Measurements from ENCODE around the gene FZD4.
"Not testable (repeated sequence)": the region's sequence is repeated elsewhere in the genome, so short reads cannot be mapped to it uniquely, and the experiment has no call there.

FZD4 gene

DNA sequence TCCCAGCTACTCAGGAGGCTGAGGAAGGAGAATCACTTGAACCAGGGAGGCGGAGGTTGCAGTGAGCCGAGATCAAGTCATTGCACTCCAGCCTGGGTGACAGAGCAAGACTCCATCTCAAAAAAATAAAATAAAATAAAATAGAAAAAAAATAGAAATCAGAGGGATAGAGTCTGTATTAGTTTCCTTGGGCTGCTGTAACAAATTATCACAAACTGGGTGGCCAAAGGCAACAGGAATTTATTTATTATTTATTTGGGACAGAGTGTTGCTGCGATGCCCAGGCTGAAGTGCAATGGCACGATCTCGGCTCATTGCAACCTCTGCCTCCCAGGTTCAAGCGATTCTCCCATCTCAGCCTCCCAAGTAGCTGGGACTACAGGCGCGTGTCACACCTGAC lies 11.7 kb downstream of the FZD4 start:
- H3K36me3 ChIP-seq (ENCODE audit: control insufficient read depth, low read depth, low read length); H3K27ac ChIP-seq (ENCODE audit: low read length); H3K27me3 ChIP-seq (ENCODE audit: control insufficient read depth, insufficient read depth, low read length); H3K9ac ChIP-seq (ENCODE audit: low read length); H3K9me3 ChIP-seq (ENCODE audit: control insufficient read depth, low read depth, low read length); H3K4me1 ChIP-seq (ENCODE audit: control insufficient read depth, low read depth, low read length); H3K4me3 ChIP-seq (ENCODE audit: low read length): not testable (repeated sequence)

DNA sequence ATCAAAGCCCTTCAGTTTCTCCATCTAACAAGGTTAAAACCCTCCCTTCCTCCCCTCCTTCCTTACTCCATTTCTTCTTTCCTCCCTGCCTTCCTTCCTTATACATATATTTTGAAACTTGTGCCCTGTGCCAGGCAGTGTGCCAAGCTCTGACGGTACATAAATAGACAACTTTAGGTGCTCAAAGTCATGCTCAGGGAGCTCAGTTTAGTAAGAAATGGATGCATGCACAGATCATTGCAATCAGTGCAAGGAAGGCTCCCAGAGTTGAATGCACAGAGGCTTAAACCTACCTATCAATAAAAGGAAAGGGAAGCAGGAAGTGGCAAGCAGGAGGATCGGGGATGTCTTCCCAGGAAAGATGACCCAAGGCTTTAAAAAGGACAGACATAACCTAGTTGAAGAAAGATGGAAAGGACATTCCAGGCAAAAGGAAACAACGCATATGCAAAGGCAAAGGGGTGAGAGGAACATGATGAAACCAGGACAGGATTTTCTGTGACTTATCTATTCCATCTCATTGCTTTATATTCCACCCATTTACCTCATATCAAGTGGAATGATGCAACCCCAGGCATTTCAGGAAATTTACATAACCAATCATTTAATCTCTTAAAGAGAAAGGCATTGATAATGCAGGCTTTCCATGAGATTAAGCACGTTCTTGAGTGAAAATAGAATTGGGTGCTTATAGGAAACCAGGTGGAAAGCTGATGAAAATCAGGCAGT lies 13.2 kb downstream of the FZD4 start:
- no peak overlapping the region for H3K4me3 ChIP-seq (ENCODE audit: low read length)
- peaks cover 10% of the 10 kb centered on the region for H3K4me1 ChIP-seq (ENCODE audit: control insufficient read depth, low read depth, low read length)
- no peaks in the 10 kb centered on the region for H3K36me3 ChIP-seq (ENCODE audit: control insufficient read depth, low read depth, low read length)
- no peaks in the 10 kb centered on the region for H3K27me3 ChIP-seq (ENCODE audit: control insufficient read depth, insufficient read depth, low read length)
- H3K9ac ChIP-seq (ENCODE audit: low read length): no peak overlapping the region
- H3K27ac ChIP-seq (ENCODE audit: low read length): no peak overlapping the region
- no peaks in the 10 kb centered on the region for H3K9me3 ChIP-seq (ENCODE audit: control insufficient read depth, low read depth, low read length)

- no peak overlapping the region for H3K27ac ChIP-seq (ENCODE audit: low read length)
- H3K9ac ChIP-seq (ENCODE audit: low read length): no peak overlapping the region
- H3K36me3 ChIP-seq (ENCODE audit: control insufficient read depth, low read depth, low read length): no peaks in the 10 kb centered on the region
- H3K4me3 ChIP-seq (ENCODE audit: low read length): no peak overlapping the region
- no peaks in the 10 kb centered on the region for H3K27me3 ChIP-seq (ENCODE audit: control insufficient read depth, insufficient read depth, low read length)
- no peaks in the 10 kb centered on the region for H3K9me3 ChIP-seq (ENCODE audit: control insufficient read depth, low read depth, low read length)
- H3K4me1 ChIP-seq (ENCODE audit: control insufficient read depth, low read depth, low read length): peaks cover 10% of the 10 kb centered on the region
These were observed 13.9 kb downstream of the FZD4 start for GRCh38 chr11:86941077-86941870.

- Histone ChIP-seq H3K4me3 (ENCODE audit: low read length) (no peak overlapping the region), H3K9ac (ENCODE audit: low read length) (no peak overlapping the region), H3K9me3 (ENCODE audit: control insufficient read depth, low read depth, low read length) (no peaks in the 10 kb centered on the region), H3K36me3 (ENCODE audit: control insufficient read depth, low read depth, low read length) (no peaks in the 10 kb centered on the region), H3K27me3 (ENCODE audit: control insufficient read depth, insufficient read depth, low read length) (no peaks in the 10 kb centered on the region), H3K4me1 (ENCODE audit: control insufficient read depth, low read depth, low read length) (peaks cover 10% of the 10 kb centered on the region), H3K27ac (ENCODE audit: low read length) (no peak overlapping the region)
These were observed 14.9 kb downstream of the FZD4 start for GRCh38 chr11:86940122-86940777.

DNA sequence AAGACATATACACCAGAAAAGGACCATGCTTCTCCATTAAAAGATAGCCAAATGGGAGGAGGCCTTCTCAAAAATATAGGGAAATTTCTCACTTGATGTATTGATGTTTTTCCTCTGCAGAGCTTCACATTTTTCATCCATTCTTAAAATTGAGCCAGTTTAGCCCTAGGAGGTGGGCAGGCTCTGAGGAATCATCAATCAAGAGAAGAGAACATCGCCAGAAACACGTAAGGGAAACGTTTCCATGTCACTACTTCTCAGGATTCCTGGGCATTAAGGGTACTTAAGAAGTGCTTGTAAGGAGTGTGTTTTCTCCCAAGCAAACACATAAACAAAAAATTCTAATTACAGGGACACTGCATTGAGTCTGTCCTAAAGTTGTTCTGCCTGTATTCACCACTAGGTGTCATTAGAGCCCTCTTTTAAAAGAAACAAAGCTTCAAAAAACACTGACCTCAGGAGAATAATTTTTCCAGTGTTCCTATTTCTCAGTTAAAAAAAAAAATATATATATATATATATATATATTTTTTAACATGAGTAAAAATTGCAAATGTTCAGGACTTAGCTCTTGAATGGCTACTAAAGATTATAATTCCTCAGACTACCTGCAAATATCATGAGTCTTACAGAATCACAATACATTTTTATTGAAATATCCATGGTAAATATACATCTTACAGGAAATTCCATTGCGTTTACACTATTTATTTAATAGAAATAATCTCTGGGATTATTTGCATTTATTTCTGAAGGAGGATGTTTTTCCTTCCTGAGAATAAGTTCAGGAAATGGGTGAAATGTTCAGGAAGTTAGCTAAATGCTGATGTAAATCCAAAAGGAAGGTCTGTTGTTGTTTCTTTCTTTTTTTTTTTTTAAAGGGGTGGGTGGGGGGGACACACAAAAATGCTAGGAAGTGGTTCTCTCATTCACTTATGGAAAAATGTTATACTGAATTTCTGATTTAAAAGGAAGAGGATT lies 16.0 kb downstream of the FZD4 start:
- no peak overlapping the region for H3K9ac ChIP-seq (ENCODE audit: low read length)
- H3K4me1 ChIP-seq (ENCODE audit: control insufficient read depth, low read depth, low read length): peaks cover 16% of the 10 kb centered on the region
- no peak overlapping the region for H3K27ac ChIP-seq (ENCODE audit: low read length)
- no peaks in the 10 kb centered on the region for H3K27me3 ChIP-seq (ENCODE audit: control insufficient read depth, insufficient read depth, low read length)
- no peaks in the 10 kb centered on the region for H3K36me3 ChIP-seq (ENCODE audit: control insufficient read depth, low read depth, low read length)
- no peaks in the 10 kb centered on the region for H3K9me3 ChIP-seq (ENCODE audit: control insufficient read depth, low read depth, low read length)
- no peak overlapping the region for H3K4me3 ChIP-seq (ENCODE audit: low read length)

DNA sequence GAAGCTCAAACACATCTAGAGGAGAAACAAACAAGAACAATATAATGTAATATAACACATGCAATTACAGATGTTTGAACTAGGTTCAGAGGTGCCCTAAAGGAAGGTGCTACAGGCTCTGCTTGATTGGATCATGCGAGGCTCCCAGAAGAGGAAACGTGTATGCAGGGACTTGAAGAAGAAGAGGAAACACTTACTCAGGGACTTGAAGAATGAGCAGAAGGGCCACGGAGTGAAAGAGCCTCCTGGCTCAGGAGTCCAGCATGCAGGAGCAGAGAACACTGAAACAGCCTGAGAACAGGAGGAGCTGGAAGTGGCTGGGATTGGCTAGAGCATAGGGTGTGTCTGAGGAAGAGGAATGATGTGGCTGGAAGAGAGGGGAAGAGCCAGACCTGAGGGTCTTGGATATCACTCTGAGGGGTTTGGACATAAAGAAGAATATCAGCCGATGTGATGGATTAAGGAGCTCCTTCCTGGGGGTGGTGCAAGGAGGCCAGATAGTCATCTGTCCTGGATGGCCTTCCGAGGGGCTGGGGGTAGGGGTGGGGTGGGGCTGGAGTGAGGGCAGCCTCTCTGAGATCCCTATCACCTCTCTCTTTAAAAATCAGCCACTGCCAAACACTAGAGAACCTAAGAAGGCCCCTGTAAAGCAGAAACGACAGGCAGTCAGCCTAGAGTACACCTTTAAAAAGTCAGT lies 16.8 kb downstream of the FZD4 start:
- no peak overlapping the region for H3K27ac ChIP-seq (ENCODE audit: low read length)
- no peak overlapping the region for H3K4me3 ChIP-seq (ENCODE audit: low read length)
- no peaks in the 10 kb centered on the region for H3K27me3 ChIP-seq (ENCODE audit: control insufficient read depth, insufficient read depth, low read length)
- H3K9ac ChIP-seq (ENCODE audit: low read length): no peak overlapping the region
- H3K9me3 ChIP-seq (ENCODE audit: control insufficient read depth, low read depth, low read length): no peaks in the 10 kb centered on the region
- H3K4me1 ChIP-seq (ENCODE audit: control insufficient read depth, low read depth, low read length): peaks cover 21% of the 10 kb centered on the region
- no peaks in the 10 kb centered on the region for H3K36me3 ChIP-seq (ENCODE audit: control insufficient read depth, low read depth, low read length)

GRCh38 chr11:86937193-86937806 lies 17.9 kb downstream of the FZD4 start:
- not testable (repeated sequence) for H3K4me3 ChIP-seq (ENCODE audit: low read length); H3K27ac ChIP-seq (ENCODE audit: low read length); H3K9me3 ChIP-seq (ENCODE audit: control insufficient read depth, low read depth, low read length); H3K27me3 ChIP-seq (ENCODE audit: control insufficient read depth, insufficient read depth, low read length); H3K36me3 ChIP-seq (ENCODE audit: control insufficient read depth, low read depth, low read length); H3K9ac ChIP-seq (ENCODE audit: low read length)
- H3K4me1 ChIP-seq (ENCODE audit: control insufficient read depth, low read depth, low read length): peaks cover 26% of the 10 kb centered on the region

GRCh38 chr11:86934926-86935579 lies 20.1 kb downstream of the FZD4 start:
- no peaks in the 10 kb centered on the region for H3K27me3 ChIP-seq (ENCODE audit: control insufficient read depth, insufficient read depth, low read length)
- H3K27ac ChIP-seq (ENCODE audit: low read length): no peak overlapping the region
- no peak overlapping the region for H3K9ac ChIP-seq (ENCODE audit: low read length)

GRCh38 chr11:86934582-86934900 lies 20.7 kb downstream of the FZD4 start:
- Histone ChIP-seq H3K9me3 (ENCODE audit: control insufficient read depth, low read depth, low read length) (no peaks in the 10 kb centered on the region), H3K4me1 (ENCODE audit: control insufficient read depth, low read depth, low read length) (peaks cover 21% of the 10 kb centered on the region), H3K27ac (ENCODE audit: low read length) (no peak overlapping the region), H3K4me3 (ENCODE audit: low read length) (no peak overlapping the region), H3K9ac (ENCODE audit: low read length) (no peak overlapping the region), H3K36me3 (ENCODE audit: control insufficient read depth, low read depth, low read length) (no peaks in the 10 kb centered on the region), H3K27me3 (ENCODE audit: control insufficient read depth, insufficient read depth, low read length) (no peaks in the 10 kb centered on the region)

More at GRCh38 chr11:86934926-86935579, 20.1 kb downstream of the FZD4 start:
- H3K4me3 ChIP-seq (ENCODE audit: low read length): no peak overlapping the region
- H3K4me1 ChIP-seq (ENCODE audit: control insufficient read depth, low read depth, low read length): peaks cover 24% of the 10 kb centered on the region
- no peaks in the 10 kb centered on the region for H3K36me3 ChIP-seq (ENCODE audit: control insufficient read depth, low read depth, low read length)
- no peaks in the 10 kb centered on the region for H3K9me3 ChIP-seq (ENCODE audit: control insufficient read depth, low read depth, low read length)

DNA sequence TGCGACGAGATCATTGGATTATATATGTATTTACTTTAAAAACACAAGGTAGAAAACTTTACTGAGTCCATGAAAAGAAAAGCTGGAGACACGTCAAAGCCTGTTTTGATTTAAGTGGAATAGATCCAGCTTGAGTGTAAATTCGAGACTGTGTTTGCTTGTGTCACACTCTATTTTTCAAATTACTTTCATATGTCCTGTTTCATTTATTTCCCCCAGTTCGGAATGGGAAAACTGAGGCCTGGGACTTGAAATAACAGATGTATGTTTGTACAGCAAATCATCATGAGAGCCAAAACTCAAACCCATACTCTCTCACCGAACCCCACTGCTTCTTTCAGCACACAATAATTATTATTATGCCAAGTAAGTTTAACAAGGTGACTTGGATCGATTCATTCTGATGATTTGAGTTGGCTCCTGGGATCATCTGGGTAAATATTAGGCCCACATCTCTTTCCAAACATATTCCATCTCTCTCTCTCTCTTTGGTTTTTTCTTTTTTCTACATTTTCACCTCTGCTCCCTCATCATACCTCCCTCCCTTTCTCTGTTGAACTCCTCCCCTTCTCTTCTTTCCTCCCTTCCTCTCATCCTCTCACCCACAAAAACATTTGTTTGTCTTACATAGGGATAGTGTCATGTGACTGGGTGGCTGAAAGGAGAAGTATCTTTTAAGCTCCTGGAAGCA lies 21.2 kb downstream of the FZD4 start:
- H3K27me3 ChIP-seq (ENCODE audit: control insufficient read depth, insufficient read depth, low read length): no peaks in the 10 kb centered on the region
- no peak overlapping the region for H3K27ac ChIP-seq (ENCODE audit: low read length)
- H3K9me3 ChIP-seq (ENCODE audit: control insufficient read depth, low read depth, low read length): no peaks in the 10 kb centered on the region
- no peak overlapping the region for H3K4me3 ChIP-seq (ENCODE audit: low read length)
- no peaks in the 10 kb centered on the region for H3K36me3 ChIP-seq (ENCODE audit: control insufficient read depth, low read depth, low read length)
- H3K4me1 ChIP-seq (ENCODE audit: control insufficient read depth, low read depth, low read length): peaks cover 21% of the 10 kb centered on the region
- H3K9ac ChIP-seq (ENCODE audit: low read length): no peak overlapping the region

All from iPS-18a (cell line).